ENCODE results near the gene SLC1A2. TPM values are rescaled to one million over a fixed set of nuclear protein-coding genes. Genes with fewer than 3 reads are reported as not detected.

SLC1A2 gene
- total RNA-seq, 1 donor from 2014 or later, result not detected

- no peak for ATAC-seq
Observed at GRCh38 chr11:35413598-35413997, 5.8 kb downstream of the SLC1A2 start.

- no peak for ATAC-seq
Observed at GRCh38 chr11:35412285-35412684, 7.1 kb downstream of the SLC1A2 start.

GRCh38 chr11:35407041-35407440 lies 12.3 kb downstream of the SLC1A2 start:
- no peak for ATAC-seq

- peak; percentile 43 for ATAC-seq
Observed at GRCh38 chr11:35404388-35404775, 15.0 kb downstream of the SLC1A2 start.

- no peak for ATAC-seq
Observed at GRCh38 chr11:35403765-35404387, 15.5 kb downstream of the SLC1A2 start.

GRCh38 chr11:35402751-35403660 lies 16.4 kb downstream of the SLC1A2 start:
- no peak for ATAC-seq

- ATAC-seq, result no peak
Observed at GRCh38 chr11:35398881-35399280, 20.5 kb downstream of the SLC1A2 start.

- ATAC-seq, result no peak
Observed at GRCh38 chr11:35394941-35395340, 24.4 kb downstream of the SLC1A2 start.

- ATAC-seq, result no peak
Observed at GRCh38 chr11:35393098-35393497, 26.3 kb downstream of the SLC1A2 start.

GRCh38 chr11:35391922-35392688 lies 27.3 kb downstream of the SLC1A2 start:
- ATAC-seq, result peak; percentile 72

- peak; percentile 90 for ATAC-seq
Observed at GRCh38 chr11:35390737-35391682, 28.3 kb downstream of the SLC1A2 start.

GRCh38 chr11:35389897-35390465 lies 29.4 kb downstream of the SLC1A2 start:
- ATAC-seq, result no peak

- no peak for ATAC-seq
Observed at GRCh38 chr11:35389112-35389511, 30.2 kb downstream of the SLC1A2 start.

- ATAC-seq, result no peak
Observed at GRCh38 chr11:35388061-35388460, 31.3 kb downstream of the SLC1A2 start.

- ATAC-seq, result no peak
Observed at GRCh38 chr11:35387111-35387982, 32.0 kb downstream of the SLC1A2 start.

- ATAC-seq, result no peak
Observed at GRCh38 chr11:35383953-35384352, 35.4 kb downstream of the SLC1A2 start.

GRCh38 chr11:35381709-35382322 lies 37.5 kb downstream of the SLC1A2 start:
- no peak for ATAC-seq

GRCh38 chr11:35380603-35381002 lies 38.8 kb downstream of the SLC1A2 start:
- ATAC-seq, result no peak

GRCh38 chr11:35377262-35377661 lies 42.1 kb downstream of the SLC1A2 start:
- no peak for ATAC-seq

GRCh38 chr11:35376613-35377012 lies 42.7 kb downstream of the SLC1A2 start:
- ATAC-seq, result no peak
